Eye (tissue), 1 donor: ENCODE data around the gene FLOT2.
"Not testable (repeated sequence)": the region's sequence is repeated elsewhere in the genome, so short reads cannot be mapped to it uniquely, and the experiment has no call there.

Experiments used
- DNase-seq: peaks from one replicate; pipeline ENCODE4 v3.0.0-alpha.2; 2015

The FLOT2 gene

DNA sequence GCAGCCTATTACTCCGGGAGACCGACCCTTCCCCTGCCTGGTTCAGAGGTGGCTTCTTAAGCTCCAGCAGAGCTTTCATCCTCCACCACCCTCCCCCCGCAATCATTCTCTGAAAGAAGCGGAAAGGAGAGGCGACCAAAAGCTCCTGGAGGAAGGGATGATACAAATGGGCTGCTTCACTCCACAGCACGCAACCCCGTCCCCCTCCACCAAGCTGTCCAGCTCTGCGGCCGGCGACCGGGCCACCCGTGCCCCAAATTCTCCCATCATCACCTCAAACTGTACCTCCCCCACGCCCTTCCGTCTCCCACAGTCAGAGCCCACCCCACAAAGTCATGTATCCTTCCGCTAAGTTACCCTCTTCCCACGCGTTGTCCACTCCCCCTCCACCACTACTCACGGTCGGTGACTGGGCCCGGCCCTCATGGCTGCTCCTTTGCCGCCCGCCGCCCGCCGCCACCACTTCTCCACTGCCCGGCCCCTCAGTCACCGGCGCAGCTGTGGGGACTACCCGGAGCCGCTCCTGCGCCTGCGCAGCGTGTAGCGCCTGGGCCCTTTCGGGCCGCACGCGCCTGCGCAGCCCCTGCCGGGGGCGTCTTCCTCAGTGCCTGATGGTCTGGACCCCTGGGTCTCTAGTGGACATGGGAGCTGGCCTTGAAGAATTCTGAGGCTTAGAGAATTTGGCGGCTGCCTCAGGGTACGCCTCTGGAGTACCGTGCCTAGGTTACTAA, 55.1 kb downstream of the FLOT2 start, which contains the start of gene FAM222B:
TSS of gene FAM222B (minus strand) at position 509 of the 731 bp plus-strand sequence. CDS start 76,123 bp downstream, outside the sequence.
- peak; percentile 95 for DNase-seq

DNA sequence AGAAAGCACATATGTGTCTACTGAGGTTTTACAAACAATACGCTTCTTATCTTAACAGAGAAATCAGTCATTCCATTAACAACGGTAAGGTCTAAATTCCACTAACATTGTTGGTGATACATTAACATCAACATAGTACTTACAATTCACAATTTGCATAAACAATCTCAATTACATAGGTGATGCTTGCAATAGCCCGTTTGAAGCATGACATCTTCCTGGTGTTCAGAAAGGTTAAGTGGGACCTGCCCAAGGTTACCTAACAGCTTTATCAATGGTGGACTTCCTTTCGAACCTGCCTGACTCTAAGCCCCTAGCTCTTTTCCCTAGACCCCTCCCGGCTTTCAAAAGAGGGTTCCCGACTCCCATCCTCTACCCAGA, 55.6 kb downstream of the FLOT2 start:
- DNase-seq, result no peak

DNA sequence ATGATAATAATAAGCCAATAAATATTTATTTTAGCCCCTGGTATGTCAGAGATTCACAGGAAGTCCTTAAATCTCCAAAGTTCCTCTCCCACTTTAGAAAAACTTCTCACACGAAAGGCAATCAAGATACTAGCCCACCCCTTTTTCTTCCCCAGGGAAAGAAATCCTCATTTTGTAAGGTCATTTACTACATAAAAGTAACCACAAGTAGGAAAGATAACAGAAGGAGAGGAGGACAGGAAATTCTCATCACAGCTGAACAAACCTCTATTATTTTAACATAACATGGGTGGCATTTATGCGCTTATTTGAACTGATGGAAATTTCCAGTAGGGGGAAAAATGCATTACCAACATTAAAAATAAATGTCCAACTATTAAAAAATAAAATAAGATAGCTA, 58.3 kb downstream of the FLOT2 start:
- no peak for DNase-seq

DNA sequence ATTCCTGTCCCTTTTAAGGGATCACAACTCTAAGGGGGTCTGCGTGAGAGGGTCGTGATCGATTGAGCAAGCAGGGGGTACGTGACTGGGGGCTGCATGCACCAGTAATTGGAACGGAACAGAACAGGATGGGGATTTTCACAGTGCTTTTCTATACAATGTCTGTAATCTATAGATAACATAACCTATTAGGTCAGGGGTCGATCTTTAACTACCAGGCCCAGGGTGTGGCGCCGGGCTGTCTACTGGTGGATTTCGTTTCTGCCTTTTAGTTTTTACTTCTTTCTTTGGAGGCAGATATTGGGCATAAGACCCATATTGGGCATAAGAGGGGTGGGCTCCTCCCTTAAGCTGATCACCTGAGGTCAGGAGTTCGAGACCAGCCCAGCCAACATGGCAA, 61.0 kb downstream of the FLOT2 start:
- not testable (repeated sequence) for DNase-seq

DNA sequence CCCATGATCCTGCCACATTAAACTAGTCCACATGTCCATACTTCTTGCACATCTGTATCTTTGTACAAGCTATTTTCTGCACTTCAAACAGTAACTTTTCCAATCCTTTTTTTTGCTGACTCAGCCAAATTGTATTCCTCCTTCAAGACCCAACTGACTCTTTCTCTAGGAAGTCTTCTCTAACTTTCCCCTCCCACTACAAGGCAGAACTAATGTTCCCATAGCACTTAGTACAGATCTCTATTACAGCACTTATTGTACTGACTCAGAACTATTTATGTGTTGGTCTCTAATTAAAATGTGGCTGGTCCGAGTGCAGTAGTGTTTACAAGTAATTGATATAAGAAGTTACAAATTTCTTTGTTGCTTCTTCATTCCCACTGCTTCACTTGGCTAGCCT, 63.1 kb downstream of the FLOT2 start:
- DNase-seq, result no peak
